HCT116 (cell line): ENCODE results near the gene RSPO4. TPM values are rescaled to one million over a fixed set of nuclear protein-coding genes. Genes with fewer than 3 reads are reported as not detected.

Experiments used
- ATAC-seq: fragments of 200-7000 bp; cut with Tn5 transposase; 2 replicates; pipeline ENCODE4 v1.9.1; 2020; ENCODE audit warnings: mild to moderate bottlenecking, moderate library complexity
- BruUV-seq: library from RNA; stranded (reverse); fragments of 400-500 nt; replicated peaks from 2 replicates; lab custom pipeline; 2021; lab: Mats Ljungman, UMichigan
- CTCF ChIA-PET: fragments of 300-600 bp; sonication (Branson Sonifier 250); formaldehyde crosslinking; loops from one replicate; lab custom pipeline; 2021; ENCODE audit warnings: antibody characterized with exemption; lab: Charles Lee
- POLR2A ChIA-PET: fragments of 300-600, 350-600 bp; sonication (Branson Sonifier 250); formaldehyde crosslinking; loops from one replicate; lab custom pipeline; 2021; ENCODE audit warnings: antibody characterized with exemption; lab: Charles Lee
- RAD21 ChIA-PET, 2 experiments: fragments of 300-600 bp; sonication (Branson Sonifier 250); formaldehyde crosslinking; loops; one replicate each; lab custom pipeline; 2023; ENCODE audit warnings: low total read pairs in 2 of 2; ENCODE audit not compliant: uncharacterized antibody in 2 of 2, unreplicated experiment in 2 of 2, low non-redundant PET in 1 of 2; lab: Charles Lee
- DNase-seq: peaks from one replicate; pipeline ENCODE4 v3.0.0-alpha.2; 2010; ENCODE audit warnings: low read depth, low spot score
- H2AFZ ChIP-seq: fragments of 200-600 bp; shearing (Covaris generic), sonication (generic); 2 replicates; pipeline ENCODE4 v1.6.1; 2017; ENCODE audit warnings: low read depth, mixed run types, mixed read lengths, antibody characterized with exemption, low read length; ENCODE audit not compliant: poor library complexity, severe bottlenecking
- H3K27ac ChIP-seq: 2 replicates; pipeline ENCODE4 v1.5.1; 2012; ENCODE audit warnings: low read depth, low read length
- H3K27me3 ChIP-seq: fragments of 200-600 bp; sonication (generic); 2 replicates; pipeline ENCODE4 v1.6.1; 2016; ENCODE audit warnings: mixed run types, low read length, mixed read lengths; ENCODE audit not compliant: insufficient read depth
- H3K36me3 ChIP-seq, 2 experiments: fragments of 200-500 bp in 1 of 2; fragments of 200-600 bp in 1 of 2; sonication (Bioruptor generic) in 1 of 2; sonication (generic) in 1 of 2; 2 replicates each; pipeline versions ENCODE4 v1.5.1 to v1.6.1; 2014 to 2016; ENCODE audit warnings: low read length in 2 of 2, inconsistent platforms in 1 of 2, mixed read lengths in 1 of 2, mixed run types in 1 of 2; ENCODE audit not compliant: insufficient read depth in 2 of 2, control insufficient read depth in 1 of 2
- H3K4me1 ChIP-seq, 2 experiments: fragments of 200-600 bp in 1 of 2; sonication (generic) in 1 of 2; 2 replicates each; pipeline versions ENCODE4 v1.5.1 to v1.6.1; 2012 to 2017; ENCODE audit warnings: low read length in 2 of 2, inconsistent platforms in 1 of 2, mild to moderate bottlenecking in 1 of 2, mixed read lengths in 1 of 2, mixed run types in 1 of 2, moderate library complexity in 1 of 2; ENCODE audit not compliant: insufficient read depth in 2 of 2, control insufficient read depth in 1 of 2
- H3K4me2 ChIP-seq: fragments of 200-600 bp; sonication (generic); 2 replicates; pipeline ENCODE4 v1.6.1; 2017; ENCODE audit warnings: mixed run types, low read length, mixed read lengths
- H3K4me3 ChIP-seq, 2 experiments: fragments of 200-600 bp in 1 of 2; sonication (generic) in 1 of 2; replicated peaks in 1 of 2; 2 replicates each; pipeline ENCODE4 v1.5.1; 2011 to 2016; ENCODE audit warnings: low read length in 2 of 2, control low read depth in 1 of 2, low read depth in 1 of 2, mild to moderate bottlenecking in 1 of 2, mixed read lengths in 1 of 2, mixed run types in 1 of 2
- H3K79me2 ChIP-seq: fragments of 200-600 bp; sonication (generic); 2 replicates; pipeline ENCODE4 v1.6.1; 2017; ENCODE audit warnings: mild to moderate bottlenecking, mixed run types, low read length, moderate library complexity, mixed read lengths; ENCODE audit not compliant: insufficient read depth
- H3K9ac ChIP-seq: fragments of 200-600 bp; sonication (generic); 2 replicates; pipeline ENCODE4 v1.6.1; 2016; ENCODE audit warnings: low read length, mixed read lengths
- H3K9me2 ChIP-seq: fragments of 200-600 bp; sonication (generic), shearing (Covaris generic); 2 replicates; pipeline ENCODE4 v1.6.1; 2017; ENCODE audit warnings: mixed run types, mild to moderate bottlenecking, moderate library complexity; ENCODE audit not compliant: insufficient read depth
- H3K9me3 ChIP-seq, 2 experiments: fragments of 200-500 bp in 1 of 2; fragments of 200-600 bp in 1 of 2; sonication (Bioruptor generic) in 1 of 2; sonication (generic) in 1 of 2; 2 replicates each; pipeline ENCODE4 v1.6.1; 2014 to 2017; ENCODE audit warnings: low read length in 2 of 2, mixed read lengths in 2 of 2, inconsistent platforms in 1 of 2, low read depth in 1 of 2, mild to moderate bottlenecking in 1 of 2, mixed run types in 1 of 2, moderate library complexity in 1 of 2; ENCODE audit not compliant: control insufficient read depth in 1 of 2, insufficient read depth in 1 of 2
- H4K20me1 ChIP-seq: fragments of 200-600 bp; sonication (generic), shearing (Covaris generic); 2 replicates; pipeline ENCODE4 v1.6.1; 2017; ENCODE audit warnings: mixed run types, mild to moderate bottlenecking, moderate library complexity; ENCODE audit not compliant: insufficient read depth
- CTCF ChIP-seq, 3 experiments: fragments of 200-600 bp in 1 of 3; sonication (generic) in 1 of 3; IDR thresholded peaks in 2 of 3; conservative IDR thresholded peaks in 1 of 3; 2 replicates each; pipeline ENCODE4 v1.5.1; 2012 to 2017; ENCODE audit warnings: low read depth in 2 of 3, low read length in 2 of 3, antibody characterized with exemption in 1 of 3, borderline replicate concordance in 1 of 3, control low read depth in 1 of 3, mild to moderate bottlenecking in 1 of 3, mixed read lengths in 1 of 3, mixed run types in 1 of 3, moderate library complexity in 1 of 3; ENCODE audit not compliant: insufficient read depth in 1 of 3
- ELF1 ChIP-seq: IDR thresholded peaks from 2 replicates; pipeline ENCODE4 v1.6.1; 2012; ENCODE audit warnings: low read depth, borderline replicate concordance
- RAD21 ChIP-seq: IDR thresholded peaks from 2 replicates; pipeline ENCODE4 v1.6.1; 2012; ENCODE audit warnings: low read depth, mild to moderate bottlenecking
- SRF ChIP-seq: IDR thresholded peaks from 2 replicates; pipeline ENCODE4 v1.6.1; 2012; ENCODE audit warnings: low read depth
- YY1 ChIP-seq: IDR thresholded peaks from 2 replicates; pipeline ENCODE4 v1.6.1; 2011; ENCODE audit warnings: low read length, low read depth, moderate library complexity, mild to moderate bottlenecking; ENCODE audit not compliant: insufficient replicate concordance; ENCODE audit errors: extremely low read depth
- intact Hi-C: fragments of 100-400 bp; cut with micrococcal nuclease; formaldehyde crosslinking; loops from 2 replicates; pipeline ENCODE4 v1.10.0; 2022
- total RNA-seq: library from RNA; stranded (reverse); gene quantifications from one replicate; pipeline ENCODE4 v1.2.1, GENCODE V29; 2021; ENCODE audit not compliant: unreplicated experiment

RSPO4 gene
- total RNA-seq, 1 experiment from 2014 or later, result 0.84 TPM

- Histone ChIP-seq H4K20me1 (no peaks in the 10 kb centered on the region), H3K36me3 (no peaks in the 10 kb centered on the region), H3K4me2 (peak overlapping the region; percentile 47), H3K4me1 (peaks cover 4 to 13% of the 10 kb centered on the region in 2 experiments; a peak in 3 of 4 replicates), H3K9me2 (no peaks in the 10 kb centered on the region), H3K27ac (no peak overlapping the region), H3K9ac (no peak overlapping the region), H3K9me3 (no peaks in the 10 kb centered on the region), H3K27me3 (no peaks in the 10 kb centered on the region), H2AFZ (no peak overlapping the region), H3K79me2 (no peaks in the 10 kb centered on the region)
- ATAC-seq (peak; percentile 85), DNase-seq (peak; percentile 48)
- POLR2A ChIA-PET, result interaction anchor here (1.2 to 2.1 kb wide), 2 partner anchors 12 to 138 kb away, joined by 4 to 5 read pairs; no protein-coding TSS in a partner anchor
- BruUV-seq, result no TSS peak
- intact Hi-C loops, result loop anchor here (1.0 to 10.0 kb wide), 2 partner anchors 140 to 392 kb away; no protein-coding TSS in a partner anchor
- peak; percentile 100 for TF ChIP-seq RAD21
- TF ChIP-seq ELF1, result no peak
- peak; percentile 96 to 99 (median 96) for TF ChIP-seq CTCF (IDR thresholded peaks at IDR 0.05 in 2 of 3, conservative IDR thresholded peaks at IDR 0.05 in 1 of 3; ENCODE audit: borderline replicate concordance in 1 of 3, insufficient read depth in 1 of 3, low read depth in 2 of 3, low read length in 2 of 3)
- TF ChIP-seq YY1, result peak; percentile 46
- TF ChIP-seq SRF, result no peak
- TF ChIP-seq, all 23 proteins: peak for 3
- RAD21 ChIA-PET, result interaction anchor here (0.6 to 3.3 kb wide), 9 partner anchors 123 to 1293 kb away, joined by 3 to 20 read pairs (median 3); partner anchors contain the start of genes FAM110A (in 1 of the 2) and SLC52A3 (in 1 of the 2)
- H3K4me3 ChIP-seq, result no peak overlapping the region
- CTCF ChIA-PET, result interaction anchor here (0.6 to 6.9 kb wide), 12 partner anchors 10 to 318 kb away, joined by 3 to 181 read pairs (median 5); partner anchors contain the start of genes FAM110A and SLC52A3
These were observed 45.7 kb downstream of the RSPO4 start for GRCh38 chr20:956330-956951.
